ENCODE data around the gene PAPLN. TPM values are rescaled to one million over a fixed set of nuclear protein-coding genes. Genes with fewer than 3 reads are reported as not detected.
"Not testable (repeated sequence)": the region's sequence is repeated elsewhere in the genome, so short reads cannot be mapped to it uniquely, and the experiment has no call there.

The PAPLN gene, protein sequence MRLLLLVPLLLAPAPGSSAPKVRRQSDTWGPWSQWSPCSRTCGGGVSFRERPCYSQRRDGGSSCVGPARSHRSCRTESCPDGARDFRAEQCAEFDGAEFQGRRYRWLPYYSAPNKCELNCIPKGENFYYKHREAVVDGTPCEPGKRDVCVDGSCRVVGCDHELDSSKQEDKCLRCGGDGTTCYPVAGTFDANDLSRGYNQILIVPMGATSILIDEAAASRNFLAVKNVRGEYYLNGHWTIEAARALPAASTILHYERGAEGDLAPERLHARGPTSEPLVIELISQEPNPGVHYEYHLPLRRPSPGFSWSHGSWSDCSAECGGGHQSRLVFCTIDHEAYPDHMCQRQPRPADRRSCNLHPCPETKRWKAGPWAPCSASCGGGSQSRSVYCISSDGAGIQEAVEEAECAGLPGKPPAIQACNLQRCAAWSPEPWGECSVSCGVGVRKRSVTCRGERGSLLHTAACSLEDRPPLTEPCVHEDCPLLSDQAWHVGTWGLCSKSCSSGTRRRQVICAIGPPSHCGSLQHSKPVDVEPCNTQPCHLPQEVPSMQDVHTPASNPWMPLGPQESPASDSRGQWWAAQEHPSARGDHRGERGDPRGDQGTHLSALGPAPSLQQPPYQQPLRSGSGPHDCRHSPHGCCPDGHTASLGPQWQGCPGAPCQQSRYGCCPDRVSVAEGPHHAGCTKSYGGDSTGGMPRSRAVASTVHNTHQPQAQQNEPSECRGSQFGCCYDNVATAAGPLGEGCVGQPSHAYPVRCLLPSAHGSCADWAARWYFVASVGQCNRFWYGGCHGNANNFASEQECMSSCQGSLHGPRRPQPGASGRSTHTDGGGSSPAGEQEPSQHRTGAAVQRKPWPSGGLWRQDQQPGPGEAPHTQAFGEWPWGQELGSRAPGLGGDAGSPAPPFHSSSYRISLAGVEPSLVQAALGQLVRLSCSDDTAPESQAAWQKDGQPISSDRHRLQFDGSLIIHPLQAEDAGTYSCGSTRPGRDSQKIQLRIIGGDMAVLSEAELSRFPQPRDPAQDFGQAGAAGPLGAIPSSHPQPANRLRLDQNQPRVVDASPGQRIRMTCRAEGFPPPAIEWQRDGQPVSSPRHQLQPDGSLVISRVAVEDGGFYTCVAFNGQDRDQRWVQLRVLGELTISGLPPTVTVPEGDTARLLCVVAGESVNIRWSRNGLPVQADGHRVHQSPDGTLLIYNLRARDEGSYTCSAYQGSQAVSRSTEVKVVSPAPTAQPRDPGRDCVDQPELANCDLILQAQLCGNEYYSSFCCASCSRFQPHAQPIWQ
- total RNA-seq, result under 1 TPM; 0.29 to 0.47 TPM

DNA sequence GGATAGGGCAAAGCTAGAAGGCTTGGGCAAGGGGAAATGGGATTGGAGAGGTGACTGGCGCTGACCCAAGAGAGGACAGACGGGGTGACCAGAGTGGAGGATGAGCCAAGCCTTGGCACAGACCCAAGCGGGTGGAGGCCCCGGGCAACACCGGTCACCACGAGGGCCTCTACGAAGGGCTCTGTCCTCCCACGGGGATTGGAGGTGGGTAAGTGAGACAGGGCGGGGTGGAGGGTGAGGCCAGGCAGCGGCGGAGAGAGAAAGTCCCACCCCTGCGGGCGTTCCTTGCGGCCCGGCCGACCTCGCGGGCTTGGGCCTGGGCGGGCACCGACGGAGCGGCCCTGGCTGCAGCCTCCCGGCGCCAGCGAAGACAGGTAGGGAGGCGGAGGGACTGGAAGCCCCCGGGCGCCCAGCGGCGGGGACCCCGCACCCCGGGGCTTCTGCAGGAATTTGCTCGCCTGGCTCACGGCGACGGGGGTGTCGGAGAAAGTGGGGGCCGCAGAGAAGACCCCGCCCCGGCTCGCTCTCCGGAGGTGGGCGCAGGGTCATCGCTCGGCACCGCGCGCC, at the start of gene PAPLN:
TSS of gene PAPLN (plus strand) at position 288 of the 567 bp plus-strand sequence. CDS start 2,273 bp downstream, outside the sequence.
- H3K4me1 Mint-ChIP-seq (ENCODE audit: low read depth), result peaks cover 10% of the 10 kb centered on the region

DNA sequence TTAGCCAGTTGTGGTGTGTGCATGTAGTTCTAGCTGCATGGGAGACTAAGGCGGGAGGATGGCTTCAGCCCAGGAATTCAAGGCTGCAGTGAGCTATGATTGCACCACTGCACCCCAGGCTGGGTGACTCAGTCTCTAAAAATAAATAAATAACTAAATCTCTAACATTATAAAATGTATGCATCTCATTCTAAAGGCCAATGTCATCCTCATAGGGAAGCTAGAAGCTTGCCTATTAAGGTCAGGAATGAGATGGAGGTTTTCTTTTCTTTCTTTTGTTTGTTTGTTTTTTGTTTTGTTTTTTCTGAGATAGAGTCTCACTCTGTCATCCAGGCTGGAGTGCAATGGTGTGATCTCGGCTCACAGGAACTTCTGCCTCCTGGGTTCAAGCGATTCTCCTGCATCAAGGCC, 48.8 kb upstream of the PAPLN start:
- DNase-seq, result no peak
- ChIA-PET POLR2A (no interaction called here), CTCF (no interaction called here)
- no peaks in the 10 kb centered on the region for H3K9me3 Mint-ChIP-seq
- H3K4me1 Mint-ChIP-seq (ENCODE audit: low read depth), result no peaks in the 10 kb centered on the region
- TF ChIP-seq, protein P1, sequence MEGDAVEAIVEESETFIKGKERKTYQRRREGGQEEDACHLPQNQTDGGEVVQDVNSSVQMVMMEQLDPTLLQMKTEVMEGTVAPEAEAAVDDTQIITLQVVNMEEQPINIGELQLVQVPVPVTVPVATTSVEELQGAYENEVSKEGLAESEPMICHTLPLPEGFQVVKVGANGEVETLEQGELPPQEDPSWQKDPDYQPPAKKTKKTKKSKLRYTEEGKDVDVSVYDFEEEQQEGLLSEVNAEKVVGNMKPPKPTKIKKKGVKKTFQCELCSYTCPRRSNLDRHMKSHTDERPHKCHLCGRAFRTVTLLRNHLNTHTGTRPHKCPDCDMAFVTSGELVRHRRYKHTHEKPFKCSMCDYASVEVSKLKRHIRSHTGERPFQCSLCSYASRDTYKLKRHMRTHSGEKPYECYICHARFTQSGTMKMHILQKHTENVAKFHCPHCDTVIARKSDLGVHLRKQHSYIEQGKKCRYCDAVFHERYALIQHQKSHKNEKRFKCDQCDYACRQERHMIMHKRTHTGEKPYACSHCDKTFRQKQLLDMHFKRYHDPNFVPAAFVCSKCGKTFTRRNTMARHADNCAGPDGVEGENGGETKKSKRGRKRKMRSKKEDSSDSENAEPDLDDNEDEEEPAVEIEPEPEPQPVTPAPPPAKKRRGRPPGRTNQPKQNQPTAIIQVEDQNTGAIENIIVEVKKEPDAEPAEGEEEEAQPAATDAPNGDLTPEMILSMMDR (IDR thresholded peaks at IDR 0.05), result no peak
- H3K27me3 Mint-ChIP-seq, result no peaks in the 10 kb centered on the region
- no peak overlapping the region for H3K4me3 Mint-ChIP-seq
- no peak for ATAC-seq
- intact Hi-C loops (cut with micrococcal nuclease), result no loop called here
- no peak overlapping the region for H3K27ac Mint-ChIP-seq
- peaks cover 17% of the 10 kb centered on the region for H3K36me3 Mint-ChIP-seq (ENCODE audit: low read depth)

More for the DNA sequence above, at the start of gene PAPLN:
- no peaks in the 10 kb centered on the region for H3K36me3 Mint-ChIP-seq (ENCODE audit: low read depth)
- TF ChIP-seq, protein P1 (IDR thresholded peaks at IDR 0.05), result no peak
- intact Hi-C loops (cut with micrococcal nuclease), result no loop called here
- peaks cover 71% of the 10 kb centered on the region for H3K27me3 Mint-ChIP-seq
- peak; percentile 55 for ATAC-seq
- ChIA-PET CTCF (no interaction called here), POLR2A (no interaction called here)
- H3K4me3 Mint-ChIP-seq, result peak within 1 kb of the TSS; percentile 20
- DNase-seq, result no peak
- H3K9me3 Mint-ChIP-seq, result no peaks in the 10 kb centered on the region
- no peak within 1 kb of the TSS for H3K27ac Mint-ChIP-seq

DNA sequence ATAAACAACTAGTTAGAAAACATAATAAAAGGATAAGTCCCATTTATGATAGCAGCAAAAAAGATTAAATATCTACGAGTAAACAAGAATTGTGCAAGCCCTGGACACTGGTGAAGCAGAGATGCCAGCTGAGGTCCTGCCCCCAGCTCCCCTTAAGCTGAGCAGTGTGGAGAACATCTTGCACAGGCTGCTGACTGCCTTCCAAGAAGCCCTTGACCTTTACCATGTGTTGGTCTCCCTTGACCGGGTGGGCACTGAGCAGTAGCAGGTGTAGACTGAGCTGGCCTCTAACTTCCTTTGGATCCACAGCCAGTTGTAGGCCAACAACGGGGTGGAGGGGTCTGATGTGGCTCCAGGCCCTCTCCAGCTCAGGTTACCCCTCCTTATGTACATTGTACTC, 47.7 kb upstream of the PAPLN start:
- CTCF ChIA-PET, result interaction anchor here (0.9 kb wide), 1 partner anchor 16 kb away, joined by 3 read pairs; no protein-coding TSS in a partner anchor

DNA sequence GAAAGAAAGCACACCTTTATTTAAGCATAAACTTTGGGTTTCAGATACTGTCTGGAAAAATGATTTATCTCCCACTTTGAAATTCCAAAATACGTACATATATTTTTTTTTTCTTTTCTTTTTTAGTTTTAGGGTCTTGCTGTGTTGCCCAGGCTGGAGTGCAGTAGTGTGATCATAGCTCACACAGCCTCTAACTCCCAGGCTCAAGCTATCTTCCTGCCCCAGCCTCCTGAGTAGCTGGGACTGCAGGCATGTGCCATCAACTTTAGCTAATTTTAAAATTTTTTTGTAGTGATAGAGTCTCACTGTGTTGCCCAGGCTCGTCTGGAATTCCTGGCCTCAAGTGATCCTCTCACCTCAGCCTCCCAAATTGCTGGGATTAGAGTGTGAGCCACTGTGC, 45.9 kb upstream of the PAPLN start:
- ATAC-seq, result no peak
- Mint-ChIP-seq H3K36me3 (ENCODE audit: low read depth) (peaks cover 23% of the 10 kb centered on the region), H3K9me3 (no peaks in the 10 kb centered on the region), H3K27me3 (no peaks in the 10 kb centered on the region), H3K4me1 (ENCODE audit: low read depth) (no peaks in the 10 kb centered on the region), H3K27ac (no peak overlapping the region), H3K4me3 (no peak overlapping the region)
- ChIA-PET CTCF (interaction anchor here (1.0 to 1.1 kb wide), 2 partner anchors 41 to 316 kb away, joined by 3 read pairs; no protein-coding TSS in a partner anchor), POLR2A (interaction anchor here (0.6 kb wide), 1 partner anchor 201 kb away, joined by 3 read pairs; no protein-coding TSS in a partner anchor)
- intact Hi-C loops (cut with micrococcal nuclease), result no loop called here
- TF ChIP-seq, protein P1 (IDR thresholded peaks at IDR 0.05), result no peak
- DNase-seq, result no peak

More for the DNA sequence above, 47.7 kb upstream of the PAPLN start:
- ATAC-seq, result no peak
- POLR2A ChIA-PET, result no interaction called here
- Mint-ChIP-seq H3K36me3 (ENCODE audit: low read depth) (peaks cover 21% of the 10 kb centered on the region), H3K4me1 (ENCODE audit: low read depth) (no peaks in the 10 kb centered on the region), H3K9me3 (no peaks in the 10 kb centered on the region), H3K27ac (no peak overlapping the region), H3K4me3 (no peak overlapping the region), H3K27me3 (no peaks in the 10 kb centered on the region)
- TF ChIP-seq, protein P1 (IDR thresholded peaks at IDR 0.05), result no peak
- intact Hi-C loops (cut with micrococcal nuclease), result no loop called here
- DNase-seq, result no peak

DNA sequence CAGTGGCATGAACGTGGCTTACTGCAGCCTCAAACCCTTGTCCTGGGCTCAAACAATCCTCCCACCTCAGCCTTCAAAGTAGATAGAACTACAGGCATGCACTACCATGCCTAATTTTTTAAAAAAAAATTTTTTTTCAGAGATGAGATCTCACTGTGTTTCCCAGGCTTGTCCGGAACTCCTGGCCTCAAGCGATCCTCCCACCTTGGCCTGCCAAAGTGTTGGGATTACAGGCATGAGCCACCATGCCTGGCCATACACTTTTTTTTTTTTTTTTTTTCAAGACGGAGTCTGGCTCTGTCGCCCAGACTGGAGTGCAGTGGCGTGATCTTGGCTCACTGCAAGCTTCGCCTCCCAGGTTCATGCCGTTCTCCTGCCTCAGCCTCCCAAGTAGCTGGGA, 43.0 kb upstream of the PAPLN start:
- H3K36me3 Mint-ChIP-seq (ENCODE audit: low read depth), result peaks cover 22% of the 10 kb centered on the region
- POLR2A ChIA-PET; intact Hi-C loops (cut with micrococcal nuclease); H3K27me3 Mint-ChIP-seq; ATAC-seq; H3K9me3 Mint-ChIP-seq; H3K4me3 Mint-ChIP-seq; H3K4me1 Mint-ChIP-seq (ENCODE audit: low read depth); H3K27ac Mint-ChIP-seq; DNase-seq: not testable (repeated sequence)
- CTCF ChIA-PET, result interaction anchor here (0.6 to 1.5 kb wide), 4 partner anchors 17 to 488 kb away, joined by 3 to 5 read pairs (median 4); no protein-coding TSS in a partner anchor
